Measurements from ENCODE around the gene SNRK.

Gene SNRK

DNA sequence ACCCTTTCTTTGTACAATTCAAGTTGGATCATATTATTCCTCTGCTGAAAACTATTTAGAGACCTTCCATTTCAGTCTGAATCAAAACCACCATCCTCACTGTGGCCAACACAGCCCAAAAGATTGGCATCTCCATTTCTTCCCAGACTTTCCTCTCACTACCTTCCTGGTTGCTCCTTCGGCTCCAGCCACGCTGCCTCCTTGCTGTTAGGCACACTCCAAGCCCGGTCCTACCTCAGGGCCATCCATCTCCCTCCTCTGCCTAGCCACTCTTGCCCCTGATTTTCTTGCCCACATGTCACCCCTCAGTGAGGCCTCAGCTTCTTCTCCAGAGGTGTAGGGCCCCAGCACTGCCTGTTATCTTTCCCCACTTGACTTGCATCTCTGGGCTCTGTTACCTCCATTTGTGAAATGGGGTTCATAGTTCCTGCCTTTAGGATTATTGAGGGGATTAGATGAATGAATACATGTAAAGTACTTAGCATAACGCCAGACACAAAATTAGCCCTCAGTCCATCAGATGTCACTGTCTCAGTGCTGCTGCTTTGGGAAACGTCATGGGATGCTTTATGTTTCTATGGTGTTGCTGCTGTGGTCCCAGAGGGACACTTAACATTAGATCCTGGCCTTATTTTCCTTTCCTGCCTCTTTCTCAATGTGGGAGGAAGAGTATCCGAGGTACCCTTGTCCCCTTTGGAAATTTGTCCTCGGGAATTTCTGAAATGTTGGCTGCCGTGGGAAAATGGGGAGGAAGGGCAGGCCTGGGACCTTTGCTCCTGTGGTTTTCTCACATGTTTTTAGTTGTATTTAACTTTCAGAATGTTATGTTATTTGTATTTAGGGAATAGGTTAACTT is 31.3 kb downstream of the SNRK start:
- H3K9me2 ChIP-seq (replicated peaks; ENCODE audit: low read depth, low read length), result no peaks in the 10 kb centered on the region
- H3K4me1 ChIP-seq (ENCODE audit: insufficient read depth, low read length, poor library complexity, severe bottlenecking), result no peaks in the 10 kb centered on the region
- peaks cover 2% of the 10 kb centered on the region for H4K20me1 ChIP-seq (ENCODE audit: insufficient read depth, low read length, poor library complexity, severe bottlenecking)
- no peak overlapping the region for H3K4me2 ChIP-seq (ENCODE audit: low read depth, low read length, poor library complexity, severe bottlenecking)
- TF ChIP-seq EZH2phosphoT487 (IDR thresholded peaks at IDR 0.05; ENCODE audit: borderline replicate concordance), result no peak
- TF ChIP-seq, protein P1, sequence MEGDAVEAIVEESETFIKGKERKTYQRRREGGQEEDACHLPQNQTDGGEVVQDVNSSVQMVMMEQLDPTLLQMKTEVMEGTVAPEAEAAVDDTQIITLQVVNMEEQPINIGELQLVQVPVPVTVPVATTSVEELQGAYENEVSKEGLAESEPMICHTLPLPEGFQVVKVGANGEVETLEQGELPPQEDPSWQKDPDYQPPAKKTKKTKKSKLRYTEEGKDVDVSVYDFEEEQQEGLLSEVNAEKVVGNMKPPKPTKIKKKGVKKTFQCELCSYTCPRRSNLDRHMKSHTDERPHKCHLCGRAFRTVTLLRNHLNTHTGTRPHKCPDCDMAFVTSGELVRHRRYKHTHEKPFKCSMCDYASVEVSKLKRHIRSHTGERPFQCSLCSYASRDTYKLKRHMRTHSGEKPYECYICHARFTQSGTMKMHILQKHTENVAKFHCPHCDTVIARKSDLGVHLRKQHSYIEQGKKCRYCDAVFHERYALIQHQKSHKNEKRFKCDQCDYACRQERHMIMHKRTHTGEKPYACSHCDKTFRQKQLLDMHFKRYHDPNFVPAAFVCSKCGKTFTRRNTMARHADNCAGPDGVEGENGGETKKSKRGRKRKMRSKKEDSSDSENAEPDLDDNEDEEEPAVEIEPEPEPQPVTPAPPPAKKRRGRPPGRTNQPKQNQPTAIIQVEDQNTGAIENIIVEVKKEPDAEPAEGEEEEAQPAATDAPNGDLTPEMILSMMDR (conservative IDR thresholded peaks at IDR 0.05; ENCODE audit: low read length), result no peak
- no peaks in the 10 kb centered on the region for H3K9me3 ChIP-seq (ENCODE audit: insufficient read depth, low read depth, low read length)
- no peaks in the 10 kb centered on the region for H3F3A ChIP-seq (ENCODE audit: low read depth)
- H3K36me3 ChIP-seq (ENCODE audit: insufficient read depth, low read length), result 0 out of 2 replicates have a peak, but pooled peaks cover 6% of the 10 kb centered on the region
- no peak overlapping the region for H3K9ac ChIP-seq (ENCODE audit: low read depth, low read length, poor library complexity, severe bottlenecking)
- no peak overlapping the region for H3K4me3 ChIP-seq (ENCODE audit: low read length, poor library complexity, severe bottlenecking)
- no peaks in the 10 kb centered on the region for H3K27me3 ChIP-seq (ENCODE audit: insufficient read depth, low read length, poor library complexity, severe bottlenecking)
- peaks cover 51% of the 10 kb centered on the region for H3K79me2 ChIP-seq (ENCODE audit: insufficient read depth, low read length)
- H2AFZ ChIP-seq (ENCODE audit: low read length), result no peak overlapping the region

DNA sequence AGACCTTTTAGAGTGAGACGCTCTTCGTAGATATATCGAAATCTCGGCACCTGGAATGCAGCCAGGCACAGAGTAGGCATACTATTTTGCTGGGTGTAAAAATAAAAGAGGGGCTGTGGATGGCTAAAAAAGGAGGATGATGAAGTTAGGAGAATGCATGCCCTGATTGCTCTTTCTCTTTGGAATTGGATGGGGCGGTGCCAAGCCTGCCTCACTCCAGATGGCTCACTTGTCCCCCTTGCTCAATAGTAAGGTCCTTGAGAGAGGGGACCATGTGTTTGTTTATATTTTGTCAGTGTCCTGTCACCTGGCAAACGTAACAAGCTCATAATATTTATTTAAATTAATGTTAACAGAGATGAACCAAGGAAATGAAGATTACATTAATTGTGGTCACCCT is 33.0 kb downstream of the SNRK start:
- H3K9me2 ChIP-seq (replicated peaks; ENCODE audit: low read depth, low read length), result no peaks in the 10 kb centered on the region
- no peak overlapping the region for H3K9ac ChIP-seq (ENCODE audit: low read depth, low read length, poor library complexity, severe bottlenecking)
- H3K79me2 ChIP-seq (ENCODE audit: insufficient read depth, low read length), result peaks cover 59% of the 10 kb centered on the region
- TF ChIP-seq, protein P1 (conservative IDR thresholded peaks at IDR 0.05; ENCODE audit: low read length), result no peak
- no peak for TF ChIP-seq EZH2phosphoT487 (IDR thresholded peaks at IDR 0.05; ENCODE audit: borderline replicate concordance)
- no peaks in the 10 kb centered on the region for H3K4me1 ChIP-seq (ENCODE audit: insufficient read depth, low read length, poor library complexity, severe bottlenecking)
- no peaks in the 10 kb centered on the region for H3F3A ChIP-seq (ENCODE audit: low read depth)
- no peaks in the 10 kb centered on the region for H3K27me3 ChIP-seq (ENCODE audit: insufficient read depth, low read length, poor library complexity, severe bottlenecking)
- H3K4me3 ChIP-seq (ENCODE audit: low read length, poor library complexity, severe bottlenecking), result no peak overlapping the region
- H3K36me3 ChIP-seq (ENCODE audit: insufficient read depth, low read length), result no peaks in the 10 kb centered on the region
- no peaks in the 10 kb centered on the region for H3K9me3 ChIP-seq (ENCODE audit: insufficient read depth, low read depth, low read length)
- H2AFZ ChIP-seq (ENCODE audit: low read length), result no peak overlapping the region
- peaks cover 2% of the 10 kb centered on the region for H4K20me1 ChIP-seq (ENCODE audit: insufficient read depth, low read length, poor library complexity, severe bottlenecking)
- no peak overlapping the region for H3K4me2 ChIP-seq (ENCODE audit: low read depth, low read length, poor library complexity, severe bottlenecking)

DNA sequence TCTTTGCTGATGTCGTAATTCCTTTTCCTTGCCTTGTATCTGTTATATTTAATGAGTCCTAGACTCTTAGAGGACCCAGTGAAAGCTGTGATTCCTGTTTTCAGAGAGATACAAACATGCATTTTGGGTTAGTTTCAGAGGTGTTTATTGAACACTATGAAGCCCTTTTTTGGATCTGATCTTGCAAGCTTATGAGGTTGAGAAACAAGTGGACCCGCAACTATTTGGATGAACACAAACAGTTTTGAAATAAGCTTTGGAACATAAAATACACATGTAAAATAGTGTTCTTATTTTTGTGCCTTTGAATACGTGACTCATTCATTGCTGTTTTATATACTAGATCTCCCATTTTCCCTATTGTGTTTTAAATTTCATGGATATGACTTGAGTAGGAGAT is 33.5 kb downstream of the SNRK start:
- no peaks in the 10 kb centered on the region for H3K9me2 ChIP-seq (replicated peaks; ENCODE audit: low read depth, low read length)
- no peaks in the 10 kb centered on the region for H3K27me3 ChIP-seq (ENCODE audit: insufficient read depth, low read length, poor library complexity, severe bottlenecking)
- H3K36me3 ChIP-seq (ENCODE audit: insufficient read depth, low read length), result no peaks in the 10 kb centered on the region
- no peak overlapping the region for H2AFZ ChIP-seq (ENCODE audit: low read length)
- peaks cover 2% of the 10 kb centered on the region for H4K20me1 ChIP-seq (ENCODE audit: insufficient read depth, low read length, poor library complexity, severe bottlenecking)
- no peak overlapping the region for H3K4me3 ChIP-seq (ENCODE audit: low read length, poor library complexity, severe bottlenecking)
- no peaks in the 10 kb centered on the region for H3K4me1 ChIP-seq (ENCODE audit: insufficient read depth, low read length, poor library complexity, severe bottlenecking)
- no peaks in the 10 kb centered on the region for H3K9me3 ChIP-seq (ENCODE audit: insufficient read depth, low read depth, low read length)
- peaks cover 56% of the 10 kb centered on the region for H3K79me2 ChIP-seq (ENCODE audit: insufficient read depth, low read length)
- TF ChIP-seq, protein P1 (conservative IDR thresholded peaks at IDR 0.05; ENCODE audit: low read length), result no peak
- H3K9ac ChIP-seq (ENCODE audit: low read depth, low read length, poor library complexity, severe bottlenecking), result no peak overlapping the region
- H3F3A ChIP-seq (ENCODE audit: low read depth), result no peaks in the 10 kb centered on the region
- H3K4me2 ChIP-seq (ENCODE audit: low read depth, low read length, poor library complexity, severe bottlenecking), result no peak overlapping the region
